IgD-negative memory B cell (primary cell): ENCODE data around the gene TRIM56. TPM values are rescaled to one million over a fixed set of nuclear protein-coding genes. Genes with fewer than 3 reads are reported as not detected.
"Not testable (repeated sequence)": the region's sequence is repeated elsewhere in the genome, so short reads cannot be mapped to it uniquely, and the experiment has no call there.

Source experiments
- H3K27ac Mint-ChIP-seq, 3 donors: one replicate each; pipeline ENCODE4 v1.8.0; 2020 to 2022; ENCODE audit warnings: mild to moderate bottlenecking in 3 of 3, mixed read lengths in 3 of 3, moderate library complexity in 1 of 3
- H3K27me3 Mint-ChIP-seq: one replicate; pipeline ENCODE4 v1.8.0; 2021; ENCODE audit warnings: mixed read lengths
- H3K36me3 Mint-ChIP-seq: one replicate; pipeline ENCODE4 v1.8.0; 2020; ENCODE audit warnings: mild to moderate bottlenecking, mixed read lengths
- H3K4me1 Mint-ChIP-seq, 3 donors: one replicate each; pipeline ENCODE4 v1.8.0; 2020 to 2022; ENCODE audit warnings: mixed read lengths in 3 of 3, mild to moderate bottlenecking in 1 of 3
- H3K4me3 Mint-ChIP-seq, 4 donors: one replicate each; pipeline ENCODE4 v1.8.0; 2020 to 2022; ENCODE audit warnings: mild to moderate bottlenecking in 4 of 4, mixed read lengths in 4 of 4, moderate library complexity in 3 of 4
- H3K9me3 Mint-ChIP-seq, 3 donors: one replicate each; pipeline ENCODE4 v1.8.0; 2020 to 2021; ENCODE audit warnings: mixed read lengths in 3 of 3, mild to moderate bottlenecking in 1 of 3
- polyA plus RNA-seq: library from polyadenylated mRNA; unstranded; fragments of 300-500 nt; fragmentation: Illumina TruSeq; gene quantifications from one replicate; pipeline ENCODE4 v1.2.3, GENCODE V29; 2021

The TRIM56 gene
- polyA plus RNA-seq, 1 donor from 2014 or later: 15.0 TPM

DNA sequence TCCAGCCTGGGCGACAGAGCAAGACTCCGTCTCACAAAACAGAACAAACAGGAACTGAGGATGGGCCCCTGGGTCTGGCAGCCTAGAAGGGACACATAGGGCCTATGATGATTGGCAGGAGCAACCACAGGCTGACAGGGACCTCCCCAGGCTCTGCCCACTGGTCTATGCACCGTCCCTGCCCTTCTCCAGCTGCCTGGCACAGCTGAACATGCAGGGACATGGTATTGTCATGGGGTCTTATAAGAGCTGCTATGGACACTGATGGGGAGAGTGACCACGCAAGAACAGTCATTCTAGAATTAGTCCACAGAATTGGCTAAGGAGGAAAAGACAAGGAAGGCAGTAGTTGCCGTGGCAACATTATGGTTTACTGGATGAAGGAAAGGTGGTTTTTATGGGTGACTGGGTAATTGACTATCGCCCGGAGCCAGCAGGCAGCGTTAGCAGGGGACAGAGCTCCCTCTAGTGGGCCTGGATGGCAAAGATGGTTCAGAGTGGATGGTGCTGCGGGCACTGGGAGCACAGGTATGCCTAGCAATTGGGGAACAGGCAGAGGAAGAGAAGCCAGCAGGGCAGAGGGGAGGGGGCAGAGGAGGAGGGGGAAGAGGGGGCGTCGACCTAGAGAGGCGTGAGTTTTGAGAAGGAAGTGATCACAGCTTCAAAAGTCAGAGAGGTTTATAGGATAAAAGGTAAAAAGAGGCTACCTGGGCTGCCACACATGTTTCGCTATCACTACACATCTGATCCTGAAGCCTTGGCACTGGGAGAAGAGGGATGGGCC is 7.8 kb upstream of the TRIM56 start:
- Mint-ChIP-seq H3K4me1 (peaks cover 0 to 7% (median 4%) of the 10 kb centered on the region in 3 donors), H3K9me3 (no peaks in the 10 kb centered on the region), H3K4me3 (no peak overlapping the region), H3K36me3 (no peaks in the 10 kb centered on the region), H3K27ac (no peak overlapping the region), H3K27me3 (peaks cover 1% of the 10 kb centered on the region)

GRCh38 chr7:101081432-101081831 is 3.8 kb upstream of the TRIM56 start:
- H3K9me3 Mint-ChIP-seq: no peaks in the 10 kb centered on the region
- H3K4me1 Mint-ChIP-seq: peaks cover 5 to 16% (median 14%) of the 10 kb centered on the region in 3 donors
- H3K27me3 Mint-ChIP-seq: no peaks in the 10 kb centered on the region
- peak overlapping the region in 1 of 4 donors; percentile 62 for H3K4me3 Mint-ChIP-seq
- no peaks in the 10 kb centered on the region for H3K36me3 Mint-ChIP-seq
- H3K27ac Mint-ChIP-seq: no peak overlapping the region

DNA sequence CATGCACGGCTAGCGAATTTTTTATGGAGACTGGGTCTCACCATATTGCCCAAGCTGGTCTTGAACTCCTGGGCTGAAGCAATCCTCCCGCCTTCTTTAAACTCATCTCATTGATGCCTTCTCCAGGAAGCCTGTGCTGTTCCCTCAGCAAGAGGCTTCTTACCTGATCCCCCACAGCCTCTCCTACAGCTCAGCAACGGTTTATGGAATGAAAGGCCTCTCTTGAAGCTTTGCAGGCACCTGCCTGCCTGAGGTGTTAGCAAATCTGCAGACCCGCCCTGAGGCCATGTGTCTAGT is 468 bp upstream of the TRIM56 start:
- no peaks in the 10 kb centered on the region for H3K27me3 Mint-ChIP-seq
- H3K27ac Mint-ChIP-seq: peak overlapping the region; percentile 21 to 99 (median 97)
- no peaks in the 10 kb centered on the region for H3K36me3 Mint-ChIP-seq
- H3K4me3 Mint-ChIP-seq: peak overlapping the region; percentile 62 to 99 (median 98)
- H3K9me3 Mint-ChIP-seq: no peaks in the 10 kb centered on the region
- peaks cover 5 to 14% (median 9%) of the 10 kb centered on the region in 3 donors for H3K4me1 Mint-ChIP-seq

DNA sequence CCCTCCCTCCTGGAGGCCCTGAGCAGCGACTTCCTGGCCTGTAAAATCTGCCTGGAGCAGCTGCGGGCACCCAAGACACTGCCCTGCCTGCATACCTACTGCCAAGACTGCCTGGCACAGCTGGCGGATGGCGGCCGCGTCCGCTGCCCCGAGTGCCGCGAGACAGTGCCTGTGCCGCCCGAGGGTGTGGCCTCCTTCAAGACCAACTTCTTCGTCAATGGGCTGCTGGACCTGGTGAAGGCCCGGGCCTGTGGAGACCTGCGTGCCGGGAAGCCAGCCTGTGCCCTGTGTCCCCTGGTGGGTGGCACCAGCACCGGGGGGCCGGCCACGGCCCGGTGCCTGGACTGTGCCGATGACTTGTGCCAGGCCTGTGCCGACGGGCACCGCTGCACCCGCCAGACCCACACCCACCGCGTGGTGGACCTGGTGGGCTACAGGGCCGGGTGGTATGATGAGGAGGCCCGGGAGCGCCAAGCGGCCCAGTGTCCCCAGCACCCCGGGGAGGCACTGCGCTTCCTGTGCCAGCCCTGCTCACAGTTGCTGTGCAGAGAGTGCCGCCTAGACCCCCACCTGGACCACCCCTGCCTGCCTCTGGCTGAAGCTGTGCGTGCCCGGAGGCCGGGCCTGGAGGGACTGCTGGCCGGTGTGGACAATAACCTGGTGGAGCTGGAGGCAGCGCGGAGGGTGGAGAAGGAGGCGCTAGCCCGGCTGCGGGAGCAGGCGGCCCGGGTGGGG is 2.2 kb downstream of the TRIM56 start:
- Mint-ChIP-seq H3K4me1 (peaks cover 5 to 14% (median 12%) of the 10 kb centered on the region in 3 donors), H3K9me3 (no peaks in the 10 kb centered on the region), H3K27me3 (no peaks in the 10 kb centered on the region), H3K4me3 (peak overlapping the region in 1 of 4 donors; percentile 62), H3K36me3 (no peaks in the 10 kb centered on the region), H3K27ac (peak overlapping the region in 1 of 3 donors; percentile 76)

DNA sequence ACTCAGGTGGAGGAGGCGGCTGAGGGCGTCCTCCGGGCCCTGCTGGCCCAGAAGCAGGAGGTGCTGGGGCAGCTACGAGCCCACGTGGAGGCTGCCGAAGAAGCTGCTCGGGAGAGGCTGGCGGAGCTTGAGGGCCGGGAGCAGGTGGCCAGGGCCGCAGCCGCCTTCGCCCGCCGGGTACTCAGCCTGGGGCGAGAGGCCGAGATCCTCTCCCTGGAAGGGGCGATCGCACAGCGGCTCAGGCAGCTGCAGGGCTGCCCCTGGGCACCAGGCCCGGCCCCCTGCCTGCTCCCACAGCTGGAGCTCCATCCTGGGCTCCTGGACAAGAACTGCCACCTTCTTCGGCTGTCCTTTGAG is 2.8 kb downstream of the TRIM56 start:
- Mint-ChIP-seq H3K4me1 (peaks cover 5 to 14% (median 14%) of the 10 kb centered on the region in 3 donors), H3K27ac (no peak overlapping the region), H3K36me3 (no peaks in the 10 kb centered on the region), H3K4me3 (no peak overlapping the region), H3K27me3 (no peaks in the 10 kb centered on the region), H3K9me3 (no peaks in the 10 kb centered on the region)

DNA sequence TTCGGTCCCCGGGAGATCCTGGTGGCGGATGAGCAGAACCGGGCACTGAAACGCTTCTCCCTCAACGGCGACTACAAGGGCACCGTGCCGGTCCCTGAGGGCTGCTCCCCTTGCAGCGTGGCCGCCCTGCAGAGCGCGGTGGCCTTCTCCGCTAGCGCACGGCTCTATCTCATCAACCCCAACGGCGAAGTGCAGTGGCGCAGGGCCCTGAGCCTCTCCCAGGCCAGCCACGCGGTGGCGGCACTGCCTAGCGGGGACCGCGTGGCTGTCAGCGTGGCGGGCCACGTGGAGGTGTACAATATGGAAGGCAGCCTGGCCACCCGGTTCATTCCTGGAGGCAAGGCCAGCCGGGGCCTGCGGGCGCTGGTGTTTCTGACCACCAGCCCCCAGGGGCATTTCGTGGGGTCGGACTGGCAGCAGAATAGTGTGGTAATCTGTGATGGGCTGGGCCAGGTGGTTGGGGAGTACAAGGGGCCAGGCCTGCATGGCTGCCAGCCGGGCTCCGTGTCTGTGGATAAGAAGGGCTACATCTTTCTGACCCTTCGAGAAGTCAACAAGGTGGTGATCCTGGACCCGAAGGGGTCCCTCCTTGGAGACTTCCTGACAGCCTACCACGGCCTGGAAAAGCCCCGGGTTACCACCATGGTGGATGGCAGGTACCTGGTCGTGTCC is 3.7 kb downstream of the TRIM56 start:
- Mint-ChIP-seq H3K4me1 (peaks cover 8 to 15% (median 14%) of the 10 kb centered on the region in 3 donors), H3K9me3 (no peaks in the 10 kb centered on the region), H3K36me3 (peaks cover under 1% of the 10 kb centered on the region), H3K27ac (peak overlapping the region in 1 of 3 donors; percentile 31), H3K4me3 (peak overlapping the region in 2 of 4 donors; percentile 32 to 51), H3K27me3 (no peaks in the 10 kb centered on the region)

DNA sequence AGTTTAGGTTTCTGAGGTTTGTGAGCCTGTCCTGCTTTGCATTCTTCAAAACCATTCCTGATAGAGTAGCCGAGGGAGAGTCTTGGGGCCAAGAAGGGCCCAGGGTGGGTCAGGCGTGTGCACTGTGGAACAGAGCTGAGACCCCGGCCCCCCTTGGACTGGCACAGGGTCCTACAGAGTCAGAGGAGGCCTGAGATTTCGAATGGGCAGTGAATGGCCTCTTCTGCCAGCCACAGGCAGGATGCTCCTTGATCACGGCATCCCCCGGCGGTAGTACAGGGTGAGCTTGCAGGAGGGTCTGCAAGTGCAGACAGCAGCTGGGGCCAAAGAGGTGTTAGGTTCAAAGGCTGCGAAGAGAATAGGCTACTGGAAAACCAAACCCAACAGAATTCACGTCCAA is 4.6 kb downstream of the TRIM56 start:
- H3K9me3 Mint-ChIP-seq: no peaks in the 10 kb centered on the region
- peaks cover 4% of the 10 kb centered on the region for H3K36me3 Mint-ChIP-seq
- no peaks in the 10 kb centered on the region for H3K27me3 Mint-ChIP-seq
- peaks cover 8 to 13% (median 10%) of the 10 kb centered on the region in 3 donors for H3K4me1 Mint-ChIP-seq
- peak overlapping the region in 1 of 4 donors; percentile 32 for H3K4me3 Mint-ChIP-seq
- H3K27ac Mint-ChIP-seq: no peak overlapping the region

DNA sequence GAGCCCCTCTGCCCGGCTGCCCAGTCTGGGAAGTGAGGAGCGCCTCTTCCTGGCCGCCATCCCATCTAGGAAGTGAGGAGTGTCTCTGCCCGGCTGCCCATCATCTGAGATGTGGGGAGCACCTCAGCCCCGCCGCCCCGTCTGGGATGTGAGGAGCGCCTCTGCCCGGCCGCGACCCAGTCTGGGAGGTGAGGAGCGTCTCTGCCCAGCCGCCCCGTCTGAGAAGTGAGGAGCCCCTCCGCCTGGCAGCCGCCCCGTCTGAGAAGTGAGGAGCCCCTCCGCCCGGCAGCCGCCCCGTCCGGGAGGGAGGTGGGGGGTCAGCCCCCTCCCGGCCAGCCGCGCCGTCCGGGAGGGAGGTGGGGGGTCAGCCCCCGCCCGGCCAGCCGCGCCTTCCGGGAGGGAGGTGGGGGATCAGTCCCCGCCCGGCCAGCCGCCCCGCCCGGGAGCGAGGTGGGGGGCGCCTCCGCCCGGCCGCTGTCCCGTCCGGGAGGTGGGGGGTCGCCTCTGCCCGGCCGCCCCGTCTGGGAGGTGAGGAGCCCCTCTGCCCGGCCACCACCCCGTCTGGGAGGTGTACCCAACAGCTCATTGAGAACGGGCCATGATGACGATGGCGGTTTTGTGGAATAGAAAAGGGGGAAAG is 7.1 kb downstream of the TRIM56 start:
- not testable (repeated sequence) for H3K27ac Mint-ChIP-seq, H3K36me3 Mint-ChIP-seq, H3K9me3 Mint-ChIP-seq, H3K27me3 Mint-ChIP-seq, H3K4me3 Mint-ChIP-seq
- H3K4me1 Mint-ChIP-seq: peaks cover 7 to 12% (median 10%) of the 10 kb centered on the region in 3 donors

- Mint-ChIP-seq H3K9me3 (no peaks in the 10 kb centered on the region), H3K4me1 (peaks cover 7 to 12% (median 10%) of the 10 kb centered on the region in 3 donors), H3K4me3 (no peak overlapping the region), H3K36me3 (peaks cover 4% of the 10 kb centered on the region), H3K27me3 (no peaks in the 10 kb centered on the region), H3K27ac (peak overlapping the region in 1 of 3 donors; percentile 39)
These were observed 8.6 kb downstream of the TRIM56 start for GRCh38 chr7:101093906-101094305.

GRCh38 chr7:101094376-101094775 is 9.1 kb downstream of the TRIM56 start:
- H3K27ac Mint-ChIP-seq: no peak overlapping the region
- H3K4me1 Mint-ChIP-seq: peaks cover 7 to 12% (median 10%) of the 10 kb centered on the region in 3 donors
- no peak overlapping the region for H3K4me3 Mint-ChIP-seq
- H3K36me3 Mint-ChIP-seq: peaks cover 4% of the 10 kb centered on the region
- no peaks in the 10 kb centered on the region for H3K9me3 Mint-ChIP-seq
- H3K27me3 Mint-ChIP-seq: peaks cover 3% of the 10 kb centered on the region

GRCh38 chr7:101094791-101095375 is 9.6 kb downstream of the TRIM56 start:
- peaks cover 4 to 12% (median 10%) of the 10 kb centered on the region in 3 donors for H3K4me1 Mint-ChIP-seq
- H3K36me3 Mint-ChIP-seq: peaks cover 4% of the 10 kb centered on the region
- no peak overlapping the region for H3K4me3 Mint-ChIP-seq
- H3K27ac Mint-ChIP-seq: no peak overlapping the region
- peaks cover 7% of the 10 kb centered on the region for H3K27me3 Mint-ChIP-seq
- H3K9me3 Mint-ChIP-seq: no peaks in the 10 kb centered on the region

DNA sequence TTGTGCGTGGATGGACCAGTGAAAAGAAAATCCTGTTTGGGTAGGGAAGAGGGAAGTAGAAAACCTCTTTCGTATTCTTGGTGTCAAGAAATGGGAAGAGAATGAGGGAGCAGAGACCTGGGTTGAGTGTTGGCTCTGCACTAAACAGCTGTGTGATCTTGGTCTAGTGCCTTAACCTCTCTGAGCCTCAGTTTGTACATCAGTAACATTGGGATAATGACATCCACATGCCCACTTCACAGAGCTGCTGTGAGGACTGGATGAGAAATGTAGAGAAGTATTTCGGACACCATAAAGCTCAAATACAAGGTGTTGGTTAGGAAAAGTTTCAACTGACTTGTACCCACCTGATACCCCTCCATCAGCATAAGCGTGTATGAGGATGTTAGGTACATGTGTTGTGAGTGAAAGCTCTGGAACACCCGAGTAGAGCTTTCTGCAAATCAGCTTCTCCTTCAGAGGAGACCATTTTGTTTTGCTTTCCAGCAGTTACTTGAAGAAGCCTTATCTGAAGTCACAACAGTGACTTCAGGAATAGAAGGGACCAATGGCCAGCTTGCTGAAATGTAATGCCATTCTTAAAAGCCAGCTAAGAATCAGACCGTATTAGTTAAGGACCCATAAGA is 11.2 kb downstream of the TRIM56 start:
- no peak overlapping the region for H3K4me3 Mint-ChIP-seq

DNA sequence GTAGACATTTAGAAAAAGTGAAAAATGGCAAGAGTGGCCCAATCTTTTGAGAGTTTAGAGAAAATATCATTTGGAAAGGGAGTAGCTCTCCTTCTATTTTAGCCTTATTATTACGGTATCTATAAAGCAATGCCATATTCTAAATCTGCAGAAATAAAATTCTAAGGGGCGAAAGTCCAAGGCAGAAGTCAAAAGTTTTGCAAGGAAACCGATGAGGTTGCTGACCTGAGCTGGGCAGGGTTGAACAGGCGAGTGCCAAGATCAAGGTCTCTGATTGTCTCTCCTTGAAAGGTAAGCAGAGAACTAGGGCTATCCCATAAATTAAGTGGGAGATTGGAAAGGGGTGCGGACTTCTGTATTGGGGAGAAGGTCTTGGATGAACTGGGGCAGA is 11.7 kb downstream of the TRIM56 start:
- Mint-ChIP-seq H3K9me3 (no peaks in the 10 kb centered on the region), H3K27ac (peak overlapping the region in 1 of 3 donors; percentile 24), H3K36me3 (peaks cover 4% of the 10 kb centered on the region), H3K4me3 (no peak overlapping the region), H3K27me3 (peaks cover 19% of the 10 kb centered on the region), H3K4me1 (peaks cover 4 to 15% (median 7%) of the 10 kb centered on the region in 3 donors)

More for the DNA sequence above, 11.2 kb downstream of the TRIM56 start:
- H3K27me3 Mint-ChIP-seq: peaks cover 17% of the 10 kb centered on the region
- peaks cover 4% of the 10 kb centered on the region for H3K36me3 Mint-ChIP-seq
- H3K4me1 Mint-ChIP-seq: peaks cover 4 to 12% (median 7%) of the 10 kb centered on the region in 3 donors
- no peaks in the 10 kb centered on the region for H3K9me3 Mint-ChIP-seq
- no peak overlapping the region for H3K27ac Mint-ChIP-seq

DNA sequence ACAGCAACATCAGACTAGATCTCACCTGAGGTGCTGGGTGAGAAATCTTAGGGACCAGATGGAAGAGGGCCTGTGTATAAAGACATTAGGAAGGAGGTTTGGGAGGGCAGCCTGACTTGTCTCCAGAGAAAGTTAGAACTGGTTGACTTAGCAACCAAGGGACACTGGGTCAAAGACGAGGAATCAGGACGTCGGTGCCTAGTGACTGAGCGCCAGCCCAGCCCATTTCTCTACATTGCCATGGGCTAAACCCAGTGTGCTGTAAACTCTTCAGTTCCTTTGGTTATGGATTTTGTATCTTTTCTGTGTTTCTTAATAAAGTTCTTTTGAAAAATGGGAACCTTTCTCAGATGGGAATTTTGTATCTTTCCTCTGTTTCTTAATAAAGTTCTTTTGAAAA is 12.3 kb downstream of the TRIM56 start:
- Mint-ChIP-seq H3K4me1 (peaks cover 4 to 17% (median 7%) of the 10 kb centered on the region in 3 donors), H3K36me3 (peaks cover 4% of the 10 kb centered on the region), H3K27ac (no peak overlapping the region), H3K27me3 (peaks cover 20% of the 10 kb centered on the region), H3K9me3 (no peaks in the 10 kb centered on the region), H3K4me3 (no peak overlapping the region)
